Measurements from ENCODE around the gene VWF.

- TF ChIP-seq, protein P1, sequence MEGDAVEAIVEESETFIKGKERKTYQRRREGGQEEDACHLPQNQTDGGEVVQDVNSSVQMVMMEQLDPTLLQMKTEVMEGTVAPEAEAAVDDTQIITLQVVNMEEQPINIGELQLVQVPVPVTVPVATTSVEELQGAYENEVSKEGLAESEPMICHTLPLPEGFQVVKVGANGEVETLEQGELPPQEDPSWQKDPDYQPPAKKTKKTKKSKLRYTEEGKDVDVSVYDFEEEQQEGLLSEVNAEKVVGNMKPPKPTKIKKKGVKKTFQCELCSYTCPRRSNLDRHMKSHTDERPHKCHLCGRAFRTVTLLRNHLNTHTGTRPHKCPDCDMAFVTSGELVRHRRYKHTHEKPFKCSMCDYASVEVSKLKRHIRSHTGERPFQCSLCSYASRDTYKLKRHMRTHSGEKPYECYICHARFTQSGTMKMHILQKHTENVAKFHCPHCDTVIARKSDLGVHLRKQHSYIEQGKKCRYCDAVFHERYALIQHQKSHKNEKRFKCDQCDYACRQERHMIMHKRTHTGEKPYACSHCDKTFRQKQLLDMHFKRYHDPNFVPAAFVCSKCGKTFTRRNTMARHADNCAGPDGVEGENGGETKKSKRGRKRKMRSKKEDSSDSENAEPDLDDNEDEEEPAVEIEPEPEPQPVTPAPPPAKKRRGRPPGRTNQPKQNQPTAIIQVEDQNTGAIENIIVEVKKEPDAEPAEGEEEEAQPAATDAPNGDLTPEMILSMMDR (IDR thresholded peaks at IDR 0.05) = no peak
- no peak for TF ChIP-seq POLR2A (IDR thresholded peaks at IDR 0.05)
- no peak for TF ChIP-seq POLR2AphosphoS5 (IDR thresholded peaks at IDR 0.05)
Measured at GRCh38 chr12:6037459-6037858, 87.0 kb downstream of the VWF start.

Measured in gastroesophageal sphincter (tissue), 3 donors.